Measurements from ENCODE around the gene TRIM27. TPM values are rescaled to one million over a fixed set of nuclear protein-coding genes. Genes with fewer than 3 reads are reported as not detected.
"Not testable (repeated sequence)": the region's sequence is repeated elsewhere in the genome, so short reads cannot be mapped to it uniquely, and the experiment has no call there.

TRIM27 gene
- total RNA-seq, 4 donors from 2014 or later: 30.0 to 48.0 (median 40.2) TPM

DNA sequence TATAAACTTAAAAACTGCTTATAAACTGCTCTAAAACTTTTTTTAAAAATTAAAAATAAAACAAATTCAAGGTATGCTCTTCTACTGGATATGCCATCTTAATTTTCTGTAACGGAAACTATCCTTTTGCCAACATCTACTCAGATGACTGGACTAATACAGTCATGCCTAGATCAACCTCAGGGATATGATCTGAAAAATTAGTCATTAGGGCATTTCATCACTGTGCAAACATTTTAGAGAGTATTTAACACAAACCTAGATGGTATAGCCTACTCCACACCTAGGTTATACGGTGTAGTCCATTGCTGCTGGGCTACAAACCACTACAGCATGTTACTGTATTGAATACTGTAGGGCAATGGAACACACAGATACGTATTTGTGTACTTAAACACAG is 64.8 kb downstream of the TRIM27 start:
- Histone ChIP-seq H3K36me3 (no peaks in the 10 kb centered on the region), H3K9me3 (no peaks in the 10 kb centered on the region), H3K4me3 (no peak overlapping the region), H3K27ac (no peak overlapping the region), H3K4me1 (peaks cover 6% of the 10 kb centered on the region), H3K27me3 (peaks cover 6% of the 10 kb centered on the region)
- WGBS: 86% methylated on average over 3 of the region's 3 CpGs
- TF ChIP-seq POLR2AphosphoS5 (IDR thresholded peaks at IDR 0.05): no peak
- no peak for TF ChIP-seq EP300 (IDR thresholded peaks at IDR 0.05)
- TF ChIP-seq, protein P1, sequence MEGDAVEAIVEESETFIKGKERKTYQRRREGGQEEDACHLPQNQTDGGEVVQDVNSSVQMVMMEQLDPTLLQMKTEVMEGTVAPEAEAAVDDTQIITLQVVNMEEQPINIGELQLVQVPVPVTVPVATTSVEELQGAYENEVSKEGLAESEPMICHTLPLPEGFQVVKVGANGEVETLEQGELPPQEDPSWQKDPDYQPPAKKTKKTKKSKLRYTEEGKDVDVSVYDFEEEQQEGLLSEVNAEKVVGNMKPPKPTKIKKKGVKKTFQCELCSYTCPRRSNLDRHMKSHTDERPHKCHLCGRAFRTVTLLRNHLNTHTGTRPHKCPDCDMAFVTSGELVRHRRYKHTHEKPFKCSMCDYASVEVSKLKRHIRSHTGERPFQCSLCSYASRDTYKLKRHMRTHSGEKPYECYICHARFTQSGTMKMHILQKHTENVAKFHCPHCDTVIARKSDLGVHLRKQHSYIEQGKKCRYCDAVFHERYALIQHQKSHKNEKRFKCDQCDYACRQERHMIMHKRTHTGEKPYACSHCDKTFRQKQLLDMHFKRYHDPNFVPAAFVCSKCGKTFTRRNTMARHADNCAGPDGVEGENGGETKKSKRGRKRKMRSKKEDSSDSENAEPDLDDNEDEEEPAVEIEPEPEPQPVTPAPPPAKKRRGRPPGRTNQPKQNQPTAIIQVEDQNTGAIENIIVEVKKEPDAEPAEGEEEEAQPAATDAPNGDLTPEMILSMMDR (IDR thresholded peaks at IDR 0.05): no peak
- no peak for TF ChIP-seq POLR2A (IDR thresholded peaks at IDR 0.05)
- no peak for DNase-seq (ENCODE audit: low spot score in 2 of 2)

DNA sequence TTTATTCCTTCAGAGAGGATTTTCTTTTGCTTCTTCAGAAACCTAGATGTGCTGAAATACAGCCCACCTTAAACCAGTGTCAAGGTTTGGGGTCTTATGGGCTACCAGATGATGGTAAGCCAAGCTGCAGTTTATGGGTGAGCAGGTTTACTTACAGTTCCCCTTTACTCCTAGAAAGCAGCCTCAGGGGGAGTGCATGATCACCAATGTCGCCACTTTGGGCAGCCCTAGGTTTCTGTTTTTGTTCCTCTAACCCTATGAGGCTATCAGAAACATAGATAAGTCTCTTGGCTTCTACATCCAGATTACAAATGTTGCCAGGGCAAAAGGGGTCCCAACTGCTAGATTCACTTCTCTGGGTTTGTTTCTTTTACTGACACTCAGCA is 67.2 kb downstream of the TRIM27 start:
- no peak for TF ChIP-seq EP300 (IDR thresholded peaks at IDR 0.05)
- no peak for TF ChIP-seq POLR2AphosphoS5 (IDR thresholded peaks at IDR 0.05)
- 75% methylated on average over 1 of the region's 1 CpG for WGBS
- H3K27me3 ChIP-seq: peaks cover 6% of the 10 kb centered on the region
- H3K4me1 ChIP-seq: no peaks in the 10 kb centered on the region
- no peak for DNase-seq (ENCODE audit: low spot score in 2 of 2)
- H3K36me3 ChIP-seq: no peaks in the 10 kb centered on the region
- H3K4me3 ChIP-seq: no peak overlapping the region
- no peaks in the 10 kb centered on the region for H3K9me3 ChIP-seq
- H3K27ac ChIP-seq: no peak overlapping the region

DNA sequence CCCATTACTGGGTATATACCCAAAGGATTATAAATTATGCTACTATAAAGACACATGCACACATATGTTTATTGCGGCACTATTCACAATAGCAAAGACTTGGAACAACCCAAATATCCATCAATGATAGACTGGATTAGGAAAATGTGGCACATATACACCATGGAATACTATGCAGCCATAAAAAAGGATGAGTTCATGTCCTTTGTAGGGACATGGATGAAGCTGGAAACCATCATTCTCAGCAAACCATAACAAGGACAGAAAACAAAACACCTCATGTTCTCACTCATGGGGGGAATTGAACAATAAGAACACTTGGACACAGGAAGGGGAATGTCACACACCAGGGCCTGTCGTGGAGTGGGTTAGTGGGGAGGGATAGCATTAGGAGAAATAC is 69.4 kb downstream of the TRIM27 start:
- DNase-seq (ENCODE audit: low spot score in 2 of 2); H3K27ac ChIP-seq; H3K36me3 ChIP-seq; H3K9me3 ChIP-seq; H3K4me3 ChIP-seq; H3K4me1 ChIP-seq; H3K27me3 ChIP-seq: not testable (repeated sequence)
- 90% methylated on average over 2 of the region's 2 CpGs for WGBS

Other genes with a start within 250 kb of the TRIM27 start
- 1 to 10 TPM in 1 of 4 donors, under 1 TPM in 3; 0.15 to 1.9 (median 0.57) TPM for gene ZNF311, start 81.3 kb upstream of the TRIM27 start, total RNA-seq
- gene OR2W1, start 121.2 kb upstream of the TRIM27 start, total RNA-seq: not detected
- gene OR2B3, start 163.3 kb upstream of the TRIM27 start, total RNA-seq: not detected
- gene OR2J1, start 175.5 kb upstream of the TRIM27 start, total RNA-seq: not detected
- gene OR2J3, start 184.1 kb upstream of the TRIM27 start, total RNA-seq: not detected
- gene OR2J2, start 246.9 kb upstream of the TRIM27 start, total RNA-seq: not detected